HG02973 (cell line): ENCODE measurements around the gene ZGPAT.

Experiments
- ATAC-seq: cut with Tn5 transposase; IDR thresholded peaks from one replicate; pipeline ENCODE4 v1.9.1; 2021; ENCODE audit warnings: moderate library complexity; ENCODE audit not compliant: unreplicated experiment

ZGPAT gene

DNA sequence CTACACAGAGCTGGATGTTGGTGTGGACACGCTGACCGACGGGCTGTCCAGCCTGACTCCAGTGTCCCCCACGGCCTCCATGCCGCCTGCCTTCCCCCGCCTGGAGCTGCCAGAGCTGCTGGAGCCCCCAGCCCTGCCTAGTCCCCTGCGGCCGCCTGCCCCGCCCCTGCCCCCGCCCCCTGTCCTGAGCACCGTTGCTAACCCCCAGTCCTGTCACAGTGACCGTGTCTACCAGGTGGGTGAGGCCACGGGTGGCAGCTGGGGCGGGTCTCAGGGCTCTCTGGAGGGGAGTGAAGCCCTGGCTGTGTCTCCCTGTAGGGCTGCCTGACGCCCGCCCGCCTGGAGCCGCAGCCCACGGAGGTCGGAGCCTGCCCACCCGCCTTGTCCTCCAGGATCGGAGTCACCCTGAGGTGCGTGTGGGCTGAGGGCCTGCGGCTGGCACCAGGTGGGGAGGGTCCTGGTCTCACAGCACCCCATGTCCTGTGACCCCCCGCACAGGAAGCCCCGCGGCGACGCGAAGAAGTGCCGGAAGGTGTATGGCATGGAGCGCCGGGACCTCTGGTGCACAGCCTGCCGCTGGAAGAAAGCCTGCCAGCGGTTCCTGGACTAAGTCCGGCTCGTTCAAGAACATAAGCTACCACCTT lies 34.7 kb downstream of the ZGPAT start:
- ATAC-seq, result no peak

DNA sequence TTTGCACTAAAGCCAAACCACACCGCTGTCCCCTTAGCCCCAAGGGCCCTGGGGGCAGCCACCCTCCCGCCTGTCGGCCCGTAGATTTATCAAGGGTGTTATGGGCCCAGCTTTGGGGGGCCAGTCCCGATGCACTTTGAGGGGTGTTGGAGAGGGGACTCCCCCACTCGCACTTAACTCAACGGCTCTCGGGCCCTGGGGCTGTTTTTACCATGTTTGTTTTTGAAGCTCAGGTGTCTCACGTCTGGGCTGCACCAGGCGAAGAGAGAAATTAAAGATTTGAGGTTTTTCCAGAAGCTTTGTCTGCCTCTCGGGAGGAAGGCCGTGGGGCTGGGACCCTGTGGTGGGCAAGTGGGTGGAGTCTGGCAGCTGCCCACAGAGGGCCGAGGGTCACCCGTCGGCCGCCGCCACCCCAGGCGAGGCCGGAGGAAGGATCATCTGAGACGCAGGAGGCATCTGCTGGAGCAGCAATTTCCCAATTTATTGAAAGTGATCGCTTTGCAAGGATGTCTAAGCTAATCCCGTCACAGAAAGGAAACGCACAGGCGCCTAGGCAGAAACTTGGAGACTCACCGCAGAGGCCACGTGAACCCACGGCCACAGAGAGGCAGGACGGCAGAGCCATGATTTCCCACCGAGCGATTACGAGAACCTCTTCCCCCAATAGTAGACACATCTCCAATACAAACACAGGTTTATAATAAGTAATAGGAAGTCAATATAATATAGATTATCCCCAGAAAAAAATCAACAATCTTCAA lies 35.6 kb downstream of the ZGPAT start:
- ATAC-seq, result no peak

DNA sequence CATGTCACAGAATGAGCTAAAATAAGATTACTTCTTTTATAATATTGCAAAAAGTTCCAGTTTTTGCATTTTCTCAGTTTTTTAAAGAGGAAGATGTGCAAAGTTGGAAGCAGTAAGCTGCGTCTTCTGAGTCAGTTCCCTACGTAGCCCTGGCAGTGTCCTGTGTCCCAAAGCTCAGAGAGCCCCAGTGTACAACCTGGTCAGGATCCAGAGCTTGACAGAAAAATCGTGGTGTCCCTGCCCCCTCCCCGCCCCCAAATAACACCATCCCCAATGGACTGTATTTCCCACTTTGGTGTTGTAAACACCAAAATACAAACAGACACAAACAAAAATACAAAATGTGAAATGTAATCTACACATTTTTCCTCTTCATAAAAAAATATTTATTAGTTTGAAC lies 36.3 kb downstream of the ZGPAT start:
- ATAC-seq, result no peak

DNA sequence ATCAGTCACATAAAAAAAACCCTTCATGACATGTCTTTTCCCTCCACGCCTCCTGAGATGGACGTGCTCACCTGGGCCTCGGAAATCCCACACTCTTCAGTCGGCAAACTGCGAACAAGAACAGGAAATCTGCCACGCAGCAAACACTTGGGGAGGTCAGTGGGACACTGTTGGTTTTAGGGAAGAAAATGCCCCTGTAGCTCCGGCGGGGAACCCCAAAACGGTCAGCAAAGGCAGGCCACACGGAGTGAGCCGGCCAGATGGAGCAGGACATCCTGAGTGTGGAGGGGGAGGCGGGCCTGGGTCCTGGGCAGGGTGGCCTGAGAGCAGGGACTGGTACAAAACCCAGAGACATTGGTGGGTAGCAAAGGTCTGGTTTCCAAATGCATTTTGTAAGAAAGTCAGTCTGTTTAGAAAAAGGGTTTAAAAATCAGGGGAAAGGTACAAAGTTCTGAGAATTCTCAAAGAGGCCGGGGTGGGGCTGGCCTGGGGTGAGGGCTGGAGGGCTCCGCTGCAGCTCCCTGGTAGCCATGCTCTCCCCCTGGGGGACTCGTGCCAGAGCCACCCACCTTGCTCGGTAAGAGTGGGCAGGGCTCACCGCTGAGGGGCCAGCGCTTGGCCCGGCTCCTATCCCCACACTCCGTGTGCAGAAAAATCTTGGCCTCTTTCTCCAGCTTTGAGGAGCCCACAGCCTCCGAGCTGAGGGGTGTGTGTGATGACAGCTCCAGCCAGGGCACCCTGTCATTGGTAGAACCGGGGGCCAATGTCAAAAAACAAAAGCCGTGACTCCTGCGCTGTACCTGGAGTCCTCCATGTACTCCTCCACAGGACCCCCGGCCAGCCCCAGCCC lies 37.0 kb downstream of the ZGPAT start:
- no peak for ATAC-seq

DNA sequence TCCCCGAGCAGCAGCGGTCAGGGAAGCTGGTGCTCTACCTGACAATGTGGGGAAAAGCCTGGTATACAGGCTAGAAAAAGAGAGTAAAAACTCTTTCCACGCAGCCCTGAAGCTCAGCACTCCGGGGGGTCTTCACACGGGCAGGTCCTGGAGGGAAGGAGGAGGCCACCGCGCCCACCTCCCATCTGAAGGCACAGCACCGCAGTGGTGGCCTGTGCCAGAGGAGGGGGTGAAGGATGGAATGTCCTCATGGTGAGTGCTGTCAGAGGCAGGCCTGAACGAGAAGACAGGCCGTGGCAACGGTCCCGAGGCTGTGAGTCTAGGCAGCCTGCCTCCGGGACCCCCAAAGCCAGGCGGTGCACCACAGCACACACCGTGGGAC lies 37.6 kb downstream of the ZGPAT start:
- ATAC-seq, result no peak

DNA sequence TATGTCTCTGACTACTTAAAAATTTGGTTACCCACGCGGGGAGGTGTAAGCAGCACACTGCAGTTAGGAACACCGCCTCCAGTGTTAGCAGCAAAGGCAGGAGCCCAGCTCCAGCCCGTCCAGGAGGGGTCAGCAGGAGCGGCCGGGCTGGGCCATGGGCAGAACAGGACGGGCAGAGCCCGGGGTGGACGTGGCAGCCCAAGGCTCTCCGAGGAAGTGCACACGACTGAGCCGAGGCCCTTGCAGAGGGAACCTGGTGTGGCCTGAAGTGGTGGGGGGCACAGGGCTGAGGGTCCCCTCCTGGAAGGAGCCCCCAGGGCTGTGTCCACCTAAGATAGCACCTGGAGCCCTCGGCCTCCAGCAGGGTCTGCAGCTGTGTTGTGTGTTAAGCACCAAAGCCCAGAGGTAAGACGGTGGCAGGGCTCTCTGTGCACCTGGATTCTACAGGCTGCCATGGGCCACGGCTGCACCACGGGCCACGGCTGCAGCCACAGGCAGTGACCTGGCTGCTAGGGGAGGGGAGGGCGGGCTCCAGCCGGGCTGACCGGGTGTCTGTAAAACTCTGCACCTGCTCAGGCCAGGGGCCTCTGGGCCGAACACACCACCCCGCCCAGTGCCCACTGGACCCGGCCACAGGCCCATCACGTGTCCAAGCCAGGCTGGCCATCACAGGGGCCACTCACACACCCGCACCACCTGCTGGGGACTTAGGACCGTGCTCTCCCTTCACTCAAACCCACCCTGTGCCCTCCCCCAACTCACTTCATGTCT lies 38.3 kb downstream of the ZGPAT start:
- no peak for ATAC-seq

DNA sequence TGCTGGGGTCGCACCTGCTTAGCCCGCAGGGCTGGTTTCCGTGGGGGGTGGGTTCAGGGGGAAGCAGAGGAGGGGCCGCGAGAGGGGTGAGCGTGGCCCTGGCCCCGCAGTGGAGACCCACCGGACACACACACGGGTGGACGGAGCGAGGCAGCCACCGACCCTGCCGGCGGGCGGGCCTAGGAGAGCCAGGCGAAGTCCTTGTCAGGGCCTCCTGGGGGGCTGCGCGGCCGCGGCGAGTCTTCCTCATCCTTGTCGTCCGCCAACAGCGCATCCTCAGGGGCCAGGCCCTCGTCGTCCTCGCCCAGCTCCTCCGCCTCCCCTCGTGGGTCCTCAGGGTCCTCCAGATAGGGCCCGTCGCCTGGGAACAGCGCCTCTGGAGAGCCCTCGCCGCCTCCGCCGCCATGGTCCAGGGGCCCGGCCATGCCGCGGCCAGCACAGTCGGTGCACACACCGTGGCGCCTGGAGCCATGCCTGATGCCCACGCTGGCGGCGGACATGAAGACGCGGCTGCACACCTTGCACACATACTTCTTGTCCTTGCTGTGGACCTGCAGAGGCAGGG lies 39.0 kb downstream of the ZGPAT start:
- ATAC-seq, result no peak

DNA sequence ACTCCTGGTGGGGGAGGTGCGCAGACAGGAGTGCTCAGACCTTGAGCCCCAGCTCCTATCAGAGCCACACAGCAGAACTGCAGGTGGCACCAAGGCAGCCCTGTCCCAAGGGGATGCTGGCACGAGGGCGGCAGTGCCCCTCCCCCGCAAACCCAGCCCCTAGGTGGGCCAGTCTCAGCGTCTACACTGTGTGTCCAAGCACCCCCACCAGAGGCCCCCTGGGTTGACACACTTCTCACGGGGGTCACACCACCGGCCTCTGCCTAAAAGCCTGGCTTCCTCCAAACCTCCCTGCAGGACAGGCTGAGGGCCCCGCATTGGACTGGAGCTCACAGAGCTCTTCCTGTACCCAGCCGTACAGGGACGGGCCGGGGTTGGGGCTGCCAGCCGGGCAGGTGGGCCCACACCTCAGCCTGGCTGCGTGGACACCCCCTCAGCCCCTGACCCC lies 39.8 kb downstream of the ZGPAT start:
- ATAC-seq, result no peak

DNA sequence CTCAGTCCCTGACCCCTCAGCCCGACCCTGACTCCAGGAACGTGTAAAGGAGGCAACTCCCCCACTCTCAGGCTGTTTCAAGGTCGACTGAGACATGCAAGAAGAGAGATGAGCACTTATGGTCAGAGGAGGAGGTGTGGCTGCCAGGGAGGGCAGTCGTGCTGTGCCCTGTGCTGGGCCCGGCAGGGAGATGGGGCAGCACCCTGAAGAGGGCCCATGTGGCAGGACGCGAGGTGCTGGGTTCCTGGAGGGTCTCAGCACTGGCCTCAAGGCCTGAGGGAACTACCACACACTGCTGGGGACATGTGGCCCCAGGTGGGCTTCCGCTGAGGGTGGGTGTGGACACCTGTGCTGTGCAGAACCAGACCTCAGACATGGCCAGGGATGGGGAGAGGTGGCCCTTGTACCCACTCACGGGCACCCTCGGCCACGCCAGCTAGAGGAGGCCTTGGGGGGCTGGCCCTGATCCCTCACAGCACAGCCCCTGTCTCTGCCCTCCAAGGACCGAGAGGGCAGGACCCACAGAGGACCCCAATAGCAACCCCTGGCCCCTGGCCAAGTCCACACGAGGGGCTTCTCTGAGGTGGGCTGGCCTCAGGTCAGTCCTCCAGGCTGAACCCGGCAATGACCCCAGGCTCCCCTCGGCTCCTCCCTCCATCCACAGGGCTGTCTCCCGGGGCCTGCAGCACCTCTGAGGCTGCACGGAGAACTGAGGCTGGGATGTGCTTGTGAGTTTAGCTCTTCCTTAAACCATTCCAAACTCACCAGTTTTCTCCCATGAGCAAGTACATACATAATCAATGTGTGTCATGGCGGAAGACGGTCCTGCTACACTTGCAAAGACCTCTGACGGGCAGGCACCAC lies 40.5 kb downstream of the ZGPAT start:
- no peak for ATAC-seq

DNA sequence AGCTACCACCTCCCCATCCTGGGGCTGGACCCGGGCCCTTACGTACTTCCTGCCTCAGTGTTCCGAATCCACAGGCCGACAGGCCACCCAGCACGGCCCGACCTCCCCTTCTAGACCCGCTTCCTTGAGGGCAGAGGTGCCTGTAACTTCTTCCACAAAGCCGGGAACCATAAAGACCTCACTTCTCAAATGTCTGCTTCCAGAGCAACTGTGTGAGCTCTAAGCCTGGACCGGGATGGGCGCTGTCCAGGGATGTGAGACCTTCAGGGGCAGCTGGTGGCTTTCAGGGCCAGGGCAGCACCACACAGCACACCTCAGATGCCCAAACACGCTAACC lies 41.1 kb downstream of the ZGPAT start:
- no peak for ATAC-seq

DNA sequence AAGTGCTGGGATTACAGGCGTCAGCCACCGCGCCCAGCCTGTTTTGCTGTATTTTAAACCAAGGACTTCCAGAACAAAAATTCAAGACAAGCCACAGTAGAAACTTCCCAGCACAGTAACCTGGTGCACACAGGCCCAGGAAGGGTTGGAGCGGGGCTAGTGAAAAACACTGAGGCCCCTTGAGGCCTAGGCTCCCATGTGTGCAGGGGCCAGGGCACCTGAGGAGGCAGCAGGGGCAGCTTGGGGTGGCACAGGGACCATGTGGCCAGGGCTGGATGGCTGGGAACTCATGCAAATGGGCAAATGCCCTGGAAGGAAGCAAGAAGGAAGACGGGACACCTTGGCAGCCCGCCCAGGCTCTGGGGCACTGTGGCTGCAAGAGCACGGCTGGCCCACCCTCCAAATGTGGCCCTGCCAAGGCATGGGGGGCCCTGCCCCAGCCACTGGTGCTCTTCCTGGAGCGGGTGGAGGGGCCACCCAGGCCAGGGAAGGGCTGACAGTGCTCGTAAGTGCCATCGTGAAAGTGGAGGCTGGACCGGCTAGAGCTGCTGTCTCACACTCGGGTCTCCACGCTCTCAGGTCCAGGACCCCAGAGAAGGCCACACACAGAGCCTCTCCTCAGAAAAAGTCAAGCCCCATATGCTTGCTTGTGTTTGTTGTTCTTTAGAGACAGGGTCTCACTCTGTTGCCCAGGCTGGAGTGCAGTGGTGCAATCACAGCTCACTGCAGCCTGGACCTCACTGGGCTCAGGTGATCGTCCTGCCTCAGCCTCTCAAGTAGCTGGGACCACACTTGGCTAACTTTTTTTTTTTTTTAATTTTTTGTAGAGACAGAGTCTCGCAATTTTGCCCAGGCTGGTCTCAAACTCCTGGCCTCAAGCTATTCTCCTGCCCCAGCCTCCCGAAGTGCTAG lies 42.0 kb downstream of the ZGPAT start:
- no peak for ATAC-seq

DNA sequence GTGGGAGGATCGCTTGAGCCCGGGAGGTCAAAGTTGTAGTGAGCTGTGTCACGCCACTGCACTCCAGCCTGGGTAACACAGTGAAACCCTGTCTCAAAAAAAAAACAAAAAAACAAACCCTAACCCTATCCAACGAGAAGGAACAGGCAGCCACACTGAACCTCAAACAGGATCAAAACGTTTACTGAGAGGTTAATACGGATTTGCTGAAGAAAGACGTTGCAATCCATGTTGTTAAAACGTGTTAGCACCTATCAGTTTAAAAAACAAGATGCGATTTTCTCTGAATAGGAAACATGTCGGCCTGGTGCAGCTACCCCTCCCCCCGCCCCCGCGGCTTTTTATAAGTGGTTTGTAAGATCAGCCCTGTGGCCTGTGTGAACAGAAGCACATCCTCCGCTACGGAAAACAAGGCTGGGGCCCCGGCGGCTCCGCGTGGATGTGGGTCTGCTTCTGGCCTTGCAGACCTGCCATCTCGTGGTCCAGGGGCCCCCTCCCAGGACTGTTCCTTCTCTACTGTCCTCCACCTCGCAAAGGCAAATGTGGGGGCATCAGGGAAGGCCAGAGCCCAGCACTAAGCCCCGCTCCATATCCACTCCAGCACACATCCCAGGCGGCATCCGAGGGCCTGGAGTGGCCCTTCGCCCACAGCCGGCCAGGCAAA lies 43.1 kb downstream of the ZGPAT start:
- no peak for ATAC-seq

DNA sequence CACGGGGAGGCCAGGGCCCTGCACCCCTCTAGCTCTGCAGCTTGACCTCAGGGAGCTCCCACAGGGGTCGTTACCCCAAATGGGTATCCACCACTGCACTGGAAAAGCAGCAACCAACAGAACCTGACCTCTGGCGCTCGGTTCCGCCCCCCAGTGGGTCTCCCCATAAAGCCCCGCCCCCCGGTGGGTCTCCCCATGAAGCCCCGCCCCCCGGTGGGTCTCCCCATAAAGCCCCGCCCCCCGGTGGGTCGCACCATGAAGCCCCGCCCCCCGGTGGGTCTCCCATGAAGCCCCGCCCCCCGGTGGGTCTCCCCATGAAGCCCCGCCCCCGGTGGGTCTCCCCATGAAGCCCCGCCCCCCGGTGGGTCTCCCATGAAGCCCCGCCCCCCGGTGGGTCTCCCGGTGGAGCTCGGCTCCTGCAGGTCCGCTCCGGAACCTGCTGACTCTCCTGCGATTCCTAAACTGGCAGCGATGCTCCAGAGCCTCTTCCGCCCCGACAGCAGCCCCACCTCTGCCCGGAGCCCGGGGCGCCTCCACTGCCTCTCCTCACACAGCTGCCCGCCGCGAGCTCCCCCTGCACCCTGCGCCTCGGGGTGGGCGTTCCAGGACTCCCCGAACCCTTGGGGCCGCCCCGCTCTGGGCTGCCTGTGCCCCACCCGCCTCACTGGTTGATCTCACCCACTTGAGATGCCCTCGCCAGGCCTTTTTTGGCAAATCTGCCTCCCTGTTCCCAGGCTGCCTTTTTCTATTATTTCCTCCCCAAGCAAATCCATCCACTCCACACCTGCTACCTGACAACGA lies 43.8 kb downstream of the ZGPAT start:
- ATAC-seq, result no peak

DNA sequence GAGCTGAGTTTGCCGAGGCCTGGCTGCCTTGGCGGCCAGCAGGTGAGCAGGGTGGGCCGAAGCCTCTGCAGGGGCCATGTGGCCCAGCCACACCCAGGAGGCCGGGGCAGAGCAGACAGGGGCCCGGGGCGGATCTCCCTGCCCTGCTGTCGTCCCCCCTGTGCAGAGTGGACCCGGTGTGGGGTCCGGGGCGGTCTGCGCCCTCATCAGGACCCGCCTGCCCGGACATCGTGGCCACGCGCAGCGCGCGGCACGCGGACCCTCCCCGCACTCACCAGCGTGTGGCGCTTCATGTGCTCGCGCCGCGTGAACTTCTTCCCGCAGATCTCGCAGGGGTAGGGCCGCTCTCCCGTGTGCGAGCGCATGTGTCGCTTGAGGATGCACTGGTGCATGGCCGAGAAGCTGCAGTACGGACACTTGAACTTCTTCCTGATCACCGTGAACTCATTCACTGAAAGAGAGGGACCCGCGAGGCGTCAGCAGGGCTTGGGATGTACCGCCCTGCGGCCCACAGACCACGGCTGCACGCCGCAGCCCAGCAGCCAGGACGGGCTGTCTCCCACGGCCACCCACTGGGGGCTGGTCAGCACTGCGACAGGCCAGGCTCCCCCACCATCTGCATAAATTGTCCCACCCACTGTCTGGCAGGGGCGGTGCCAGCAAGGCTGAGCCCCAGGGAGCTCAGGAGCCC lies 44.7 kb downstream of the ZGPAT start:
- no peak for ATAC-seq

DNA sequence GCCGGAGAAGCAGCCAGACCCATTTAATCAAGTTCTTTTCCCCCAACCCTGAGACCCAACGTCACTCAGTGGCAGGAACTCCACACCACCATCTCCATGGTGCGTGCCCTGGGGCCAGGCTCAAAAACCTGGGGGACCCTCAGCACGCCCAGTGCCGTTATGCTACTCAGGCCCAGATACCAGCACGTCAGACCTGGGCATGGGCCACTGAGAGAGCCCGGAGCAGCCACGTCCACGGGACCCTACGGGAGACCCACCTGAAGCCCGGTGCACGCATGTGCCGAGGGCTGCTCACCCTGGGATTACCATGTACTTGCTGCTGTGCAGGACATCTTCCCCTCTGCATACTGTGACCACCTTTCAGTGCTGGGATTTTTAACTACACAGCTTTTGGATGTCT lies 45.5 kb downstream of the ZGPAT start:
- ATAC-seq, result no peak

DNA sequence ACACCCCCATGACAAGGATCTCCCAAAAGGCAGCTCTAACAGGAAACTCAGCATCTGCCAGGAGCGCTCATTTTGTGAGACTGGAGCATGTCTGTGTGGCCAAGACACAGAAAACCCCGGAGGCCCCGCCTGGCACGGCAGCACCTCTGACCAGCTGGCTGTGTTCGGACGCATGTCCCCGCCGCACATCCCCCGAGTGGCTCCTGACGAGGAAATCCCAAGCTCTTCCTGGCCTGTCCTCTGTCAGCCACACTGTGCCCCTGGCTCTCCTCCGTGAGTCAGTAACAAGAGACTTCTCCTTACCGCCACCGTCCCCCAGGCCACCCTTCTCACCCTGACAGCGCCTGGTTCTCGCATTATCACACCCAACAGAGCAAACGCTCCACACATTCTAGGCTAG lies 46.2 kb downstream of the ZGPAT start:
- ATAC-seq, result no peak
